Heart left ventricle (tissue), 13 donors: ENCODE results near the gene ATP2B2.

Experiments
- POLR2A ChIP-seq, 2 donors: fragments of 450-650 bp; IDR thresholded peaks; one replicate each; pipeline ENCODE4 v1.6.1; 2017; ENCODE audit warnings: antibody characterized with exemption in 2 of 2, mild to moderate bottlenecking in 2 of 2, moderate library complexity in 2 of 2
- TF ChIP-seq, protein P1 (sequence below), 12 donors: fragments of 200-600 bp; sonication (generic) in 4 of 12; IDR thresholded peaks; one replicate each; pipeline versions ENCODE4 v1.5.0 to v1.8.0; 2018 to 2022; ENCODE audit warnings: antibody characterized with exemption in 12 of 12, mild to moderate bottlenecking in 5 of 12
- donor health status: ischemic (EF 13 %, LVEDD 7.1; RV severe dilation, severe dysfunction).
- donor health status: DM: no; HTN: yes; CAD: no.
- donor health status: DM: no; HTN: no; CAD: no.
- donor health status: ischemic (EF 25% LVEDD 6.9; RV normal size, moderate dysfunction).
- donor health status: ischemic (EF 25% LVEDD 5.7; RV mildly dilated, moderate dysfunction).
- donor health status: ischemic (EF 35%, LVEDD 5.7; RV mildly dilated, moderate dysfunction).
- donor health status: nonischemic (EF 11% LVEDD 7.7; RV severe dilation, severe dysfunction).
- donor health status: DM: yes; HTN: yes; CAD: no.
- donor health status: PGD.
- donor health status: ischemic (EF 29% LVEDD 5.4; RV normal size, mild dysfunction).
- donor health status: nonischemic (EF 23%, LVEDD 6.1; RV moderate dilation, normal function).

DNA sequence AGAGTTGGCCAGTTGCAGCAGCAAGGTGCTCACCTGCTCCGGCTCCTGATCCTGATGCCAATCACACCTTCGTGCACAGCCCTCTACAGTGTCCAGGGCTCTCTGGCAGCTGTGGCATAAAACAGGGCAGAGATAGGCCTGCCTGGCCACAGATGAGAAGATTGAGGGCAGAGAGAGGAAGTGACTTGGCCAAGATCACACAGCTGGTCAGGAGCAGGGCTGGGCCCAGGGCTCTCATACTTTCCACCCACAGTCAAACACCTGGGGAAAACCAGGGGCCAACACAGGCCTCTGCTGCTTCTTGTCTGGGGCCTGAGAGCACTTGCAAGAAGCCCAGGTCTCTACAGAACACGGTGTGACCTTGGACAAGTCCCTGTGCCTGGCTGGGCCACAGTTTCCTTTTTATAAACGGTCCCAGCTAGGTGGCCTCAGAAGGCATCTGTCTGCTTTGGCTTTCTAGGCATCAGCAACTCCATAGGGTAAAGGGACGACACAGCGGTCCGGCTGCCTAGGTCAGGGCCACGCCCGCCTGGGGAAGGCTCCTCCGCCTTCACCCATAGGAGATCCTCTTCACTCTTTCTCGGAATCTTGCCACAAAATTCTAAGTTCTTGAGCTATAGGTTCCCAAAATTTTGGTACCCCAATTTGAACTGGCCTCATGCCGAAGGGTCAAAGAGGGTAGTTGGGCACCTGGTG is 3.1 kb downstream of the ATP2B2 start:
- TF ChIP-seq POLR2A (IDR thresholded peaks at IDR 0.05): no peak
- TF ChIP-seq, protein P1, sequence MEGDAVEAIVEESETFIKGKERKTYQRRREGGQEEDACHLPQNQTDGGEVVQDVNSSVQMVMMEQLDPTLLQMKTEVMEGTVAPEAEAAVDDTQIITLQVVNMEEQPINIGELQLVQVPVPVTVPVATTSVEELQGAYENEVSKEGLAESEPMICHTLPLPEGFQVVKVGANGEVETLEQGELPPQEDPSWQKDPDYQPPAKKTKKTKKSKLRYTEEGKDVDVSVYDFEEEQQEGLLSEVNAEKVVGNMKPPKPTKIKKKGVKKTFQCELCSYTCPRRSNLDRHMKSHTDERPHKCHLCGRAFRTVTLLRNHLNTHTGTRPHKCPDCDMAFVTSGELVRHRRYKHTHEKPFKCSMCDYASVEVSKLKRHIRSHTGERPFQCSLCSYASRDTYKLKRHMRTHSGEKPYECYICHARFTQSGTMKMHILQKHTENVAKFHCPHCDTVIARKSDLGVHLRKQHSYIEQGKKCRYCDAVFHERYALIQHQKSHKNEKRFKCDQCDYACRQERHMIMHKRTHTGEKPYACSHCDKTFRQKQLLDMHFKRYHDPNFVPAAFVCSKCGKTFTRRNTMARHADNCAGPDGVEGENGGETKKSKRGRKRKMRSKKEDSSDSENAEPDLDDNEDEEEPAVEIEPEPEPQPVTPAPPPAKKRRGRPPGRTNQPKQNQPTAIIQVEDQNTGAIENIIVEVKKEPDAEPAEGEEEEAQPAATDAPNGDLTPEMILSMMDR (IDR thresholded peaks at IDR 0.05): no peak
